HG02885 (cell line): ENCODE results near the gene IQCH.

Experiments used
- ATAC-seq: cut with Tn5 transposase; IDR thresholded peaks from one replicate; pipeline ENCODE4 v1.9.1; 2021; ENCODE audit warnings: mild to moderate bottlenecking; ENCODE audit not compliant: unreplicated experiment, poor library complexity

The IQCH gene

DNA sequence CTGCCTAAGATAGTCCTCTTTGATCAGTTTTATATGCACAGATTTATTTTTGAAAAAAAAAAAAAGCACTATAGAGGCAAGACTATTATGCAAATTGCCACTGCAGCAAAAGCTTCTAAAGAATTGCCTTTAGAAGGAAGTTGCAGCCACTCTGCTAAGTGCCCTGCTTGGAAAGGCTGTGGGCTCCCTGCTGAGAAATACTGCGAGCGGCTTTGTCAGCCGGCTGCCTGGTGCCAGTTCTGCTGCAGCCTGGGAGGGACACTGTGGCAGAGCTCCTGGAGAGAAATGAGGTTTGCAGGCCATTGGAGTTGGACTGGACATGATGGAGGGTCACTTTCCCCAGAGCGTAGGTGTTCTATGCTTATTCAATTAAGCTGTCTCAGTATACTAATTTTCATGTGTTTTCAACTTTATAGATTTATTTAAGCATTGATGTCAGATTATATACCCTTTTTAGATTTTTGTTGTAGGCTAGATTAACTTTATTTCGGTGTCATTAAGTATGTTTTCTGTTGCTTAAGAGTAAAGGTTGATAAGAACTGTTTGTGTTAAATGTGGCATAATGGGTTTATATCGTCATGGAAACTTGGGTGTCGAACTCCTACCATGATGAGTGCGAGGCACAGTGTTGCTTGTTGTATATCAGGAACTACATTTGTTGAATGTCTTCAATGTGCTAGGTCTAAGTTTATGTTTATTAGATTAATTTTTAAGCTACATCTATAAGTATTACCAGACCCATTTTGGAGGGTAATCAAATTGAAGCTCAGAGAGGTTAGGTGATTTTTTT, 294.5 kb downstream of the IQCH start:
- ATAC-seq, result no peak

DNA sequence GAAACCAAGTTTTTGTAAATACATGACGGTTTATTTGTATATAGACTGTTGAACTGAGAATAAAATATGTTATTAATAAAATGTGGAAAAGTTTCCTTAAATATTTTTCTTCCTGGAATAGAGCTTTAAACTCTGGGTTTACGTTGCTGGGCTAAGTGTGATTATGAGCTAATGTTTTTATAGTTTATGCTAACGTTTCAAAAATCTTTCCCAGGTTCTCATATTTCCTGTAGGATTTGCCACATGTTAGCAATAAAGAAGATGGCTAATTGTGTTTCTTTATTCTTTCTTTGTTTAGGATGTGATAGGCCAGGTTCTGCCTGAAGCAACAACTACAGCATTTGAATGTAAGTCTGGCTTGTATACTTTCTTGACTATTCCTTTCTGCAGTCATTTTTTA, 295.1 kb downstream of the IQCH start:
- no peak for ATAC-seq

DNA sequence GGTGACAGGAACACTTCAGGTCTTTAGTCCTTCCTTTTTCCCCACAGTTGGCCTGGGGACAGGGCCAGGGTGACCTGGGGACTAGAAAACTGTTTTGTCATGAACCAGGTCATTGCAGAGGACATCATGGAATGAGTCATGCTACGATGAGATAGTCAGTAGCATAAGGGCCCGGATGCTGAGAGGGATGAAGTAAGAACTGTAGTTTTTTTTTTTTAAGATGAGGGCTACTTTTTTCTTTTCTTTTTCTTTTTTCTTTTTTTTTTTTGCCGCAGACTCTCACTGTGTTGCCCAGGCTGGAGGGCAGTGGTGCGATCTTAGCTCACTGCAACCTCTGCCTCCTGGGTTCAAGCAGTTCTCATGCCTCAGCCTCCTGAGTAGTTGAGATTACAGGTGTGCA, 295.9 kb downstream of the IQCH start:
- ATAC-seq, result no peak

DNA sequence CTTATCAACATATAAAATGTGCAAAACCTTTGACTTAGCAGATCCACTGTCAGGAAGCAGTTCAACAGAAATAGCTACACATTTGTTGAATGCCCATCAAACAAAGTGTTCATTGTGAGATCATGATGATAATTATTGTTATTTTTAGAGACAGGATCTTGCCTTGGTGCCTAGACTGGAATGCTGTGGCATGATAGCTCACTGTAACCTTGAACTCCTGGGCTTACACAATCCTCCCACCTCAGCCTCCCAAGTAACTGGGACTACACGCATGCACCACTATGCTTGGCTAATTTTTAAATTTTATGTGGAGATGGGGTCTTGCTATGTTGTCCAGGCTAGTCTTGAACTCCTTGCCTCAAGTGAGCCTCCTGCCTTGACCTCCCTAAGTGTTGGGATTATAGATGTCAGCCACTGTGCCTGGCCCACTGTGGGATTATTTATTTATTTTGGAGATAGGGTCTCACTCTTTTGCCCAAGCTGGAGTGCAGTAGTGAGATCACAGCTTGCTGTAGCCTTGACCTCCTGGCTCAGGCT, 296.7 kb downstream of the IQCH start:
- no peak for ATAC-seq
